HCT116 (cell line): ENCODE results near the gene TACC2. TPM values are rescaled to one million over a fixed set of nuclear protein-coding genes. Genes with fewer than 3 reads are reported as not detected.

Source experiments
- ATAC-seq: fragments of 200-7000 bp; cut with Tn5 transposase; 2 replicates; pipeline ENCODE4 v1.9.1; 2020; ENCODE audit warnings: mild to moderate bottlenecking, moderate library complexity
- BruUV-seq: library from RNA; stranded (reverse); fragments of 400-500 nt; replicated peaks from 2 replicates; lab custom pipeline; 2021; lab: Mats Ljungman, UMichigan
- CTCF ChIA-PET: fragments of 300-600 bp; sonication (Branson Sonifier 250); formaldehyde crosslinking; loops from one replicate; lab custom pipeline; 2021; ENCODE audit warnings: antibody characterized with exemption; lab: Charles Lee
- POLR2A ChIA-PET: fragments of 300-600, 350-600 bp; sonication (Branson Sonifier 250); formaldehyde crosslinking; loops from one replicate; lab custom pipeline; 2021; ENCODE audit warnings: antibody characterized with exemption; lab: Charles Lee
- RAD21 ChIA-PET, 2 experiments: fragments of 300-600 bp; sonication (Branson Sonifier 250); formaldehyde crosslinking; loops; one replicate each; lab custom pipeline; 2023; ENCODE audit warnings: low total read pairs in 2 of 2; ENCODE audit not compliant: uncharacterized antibody in 2 of 2, unreplicated experiment in 2 of 2, low non-redundant PET in 1 of 2; lab: Charles Lee
- DNase-seq: peaks from one replicate; pipeline ENCODE4 v3.0.0-alpha.2; 2010; ENCODE audit warnings: low read depth, low spot score
- H2AFZ ChIP-seq: fragments of 200-600 bp; shearing (Covaris generic), sonication (generic); 2 replicates; pipeline ENCODE4 v1.6.1; 2017; ENCODE audit warnings: low read depth, mixed run types, mixed read lengths, antibody characterized with exemption, low read length; ENCODE audit not compliant: poor library complexity, severe bottlenecking
- H3K27ac ChIP-seq: 2 replicates; pipeline ENCODE4 v1.5.1; 2012; ENCODE audit warnings: low read depth, low read length
- H3K27me3 ChIP-seq: fragments of 200-600 bp; sonication (generic); 2 replicates; pipeline ENCODE4 v1.6.1; 2016; ENCODE audit warnings: mixed run types, low read length, mixed read lengths; ENCODE audit not compliant: insufficient read depth
- H3K36me3 ChIP-seq, 2 experiments: fragments of 200-500 bp in 1 of 2; fragments of 200-600 bp in 1 of 2; sonication (Bioruptor generic) in 1 of 2; sonication (generic) in 1 of 2; 2 replicates each; pipeline versions ENCODE4 v1.5.1 to v1.6.1; 2014 to 2016; ENCODE audit warnings: low read length in 2 of 2, inconsistent platforms in 1 of 2, mixed read lengths in 1 of 2, mixed run types in 1 of 2; ENCODE audit not compliant: insufficient read depth in 2 of 2, control insufficient read depth in 1 of 2
- H3K4me1 ChIP-seq, 2 experiments: fragments of 200-600 bp in 1 of 2; sonication (generic) in 1 of 2; 2 replicates each; pipeline versions ENCODE4 v1.5.1 to v1.6.1; 2012 to 2017; ENCODE audit warnings: low read length in 2 of 2, inconsistent platforms in 1 of 2, mild to moderate bottlenecking in 1 of 2, mixed read lengths in 1 of 2, mixed run types in 1 of 2, moderate library complexity in 1 of 2; ENCODE audit not compliant: insufficient read depth in 2 of 2, control insufficient read depth in 1 of 2
- H3K4me2 ChIP-seq: fragments of 200-600 bp; sonication (generic); 2 replicates; pipeline ENCODE4 v1.6.1; 2017; ENCODE audit warnings: mixed run types, low read length, mixed read lengths
- H3K4me3 ChIP-seq, 2 experiments: fragments of 200-600 bp in 1 of 2; sonication (generic) in 1 of 2; replicated peaks in 1 of 2; 2 replicates each; pipeline ENCODE4 v1.5.1; 2011 to 2016; ENCODE audit warnings: low read length in 2 of 2, control low read depth in 1 of 2, low read depth in 1 of 2, mild to moderate bottlenecking in 1 of 2, mixed read lengths in 1 of 2, mixed run types in 1 of 2
- H3K79me2 ChIP-seq: fragments of 200-600 bp; sonication (generic); 2 replicates; pipeline ENCODE4 v1.6.1; 2017; ENCODE audit warnings: mild to moderate bottlenecking, mixed run types, low read length, moderate library complexity, mixed read lengths; ENCODE audit not compliant: insufficient read depth
- H3K9ac ChIP-seq: fragments of 200-600 bp; sonication (generic); 2 replicates; pipeline ENCODE4 v1.6.1; 2016; ENCODE audit warnings: low read length, mixed read lengths
- H3K9me2 ChIP-seq: fragments of 200-600 bp; sonication (generic), shearing (Covaris generic); 2 replicates; pipeline ENCODE4 v1.6.1; 2017; ENCODE audit warnings: mixed run types, mild to moderate bottlenecking, moderate library complexity; ENCODE audit not compliant: insufficient read depth
- H3K9me3 ChIP-seq, 2 experiments: fragments of 200-500 bp in 1 of 2; fragments of 200-600 bp in 1 of 2; sonication (Bioruptor generic) in 1 of 2; sonication (generic) in 1 of 2; 2 replicates each; pipeline ENCODE4 v1.6.1; 2014 to 2017; ENCODE audit warnings: low read length in 2 of 2, mixed read lengths in 2 of 2, inconsistent platforms in 1 of 2, low read depth in 1 of 2, mild to moderate bottlenecking in 1 of 2, mixed run types in 1 of 2, moderate library complexity in 1 of 2; ENCODE audit not compliant: control insufficient read depth in 1 of 2, insufficient read depth in 1 of 2
- H4K20me1 ChIP-seq: fragments of 200-600 bp; sonication (generic), shearing (Covaris generic); 2 replicates; pipeline ENCODE4 v1.6.1; 2017; ENCODE audit warnings: mixed run types, mild to moderate bottlenecking, moderate library complexity; ENCODE audit not compliant: insufficient read depth
- ATF3 ChIP-seq: IDR thresholded peaks from 2 replicates; pipeline ENCODE4 v1.6.1; 2012
- CEBPB ChIP-seq: IDR thresholded peaks from 2 replicates; pipeline ENCODE4 v1.6.1; 2012; ENCODE audit warnings: low read depth
- CTCF ChIP-seq, 3 experiments: fragments of 200-600 bp in 1 of 3; sonication (generic) in 1 of 3; IDR thresholded peaks in 2 of 3; conservative IDR thresholded peaks in 1 of 3; 2 replicates each; pipeline ENCODE4 v1.5.1; 2012 to 2017; ENCODE audit warnings: low read depth in 2 of 3, low read length in 2 of 3, antibody characterized with exemption in 1 of 3, borderline replicate concordance in 1 of 3, control low read depth in 1 of 3, mild to moderate bottlenecking in 1 of 3, mixed read lengths in 1 of 3, mixed run types in 1 of 3, moderate library complexity in 1 of 3; ENCODE audit not compliant: insufficient read depth in 1 of 3
- EGR1 ChIP-seq: IDR thresholded peaks from 2 replicates; pipeline ENCODE4 v1.6.1; 2012; ENCODE audit warnings: low read depth
- ELF1 ChIP-seq: IDR thresholded peaks from 2 replicates; pipeline ENCODE4 v1.6.1; 2012; ENCODE audit warnings: low read depth, borderline replicate concordance
- EZH2 ChIP-seq: fragments of 200-600 bp; sonication (generic); IDR thresholded peaks from 2 replicates; pipeline ENCODE4 v1.6.1; 2017; ENCODE audit warnings: antibody characterized with exemption, mixed run types
- FOSL1 ChIP-seq: IDR thresholded peaks from 2 replicates; pipeline ENCODE4 v1.6.1; 2012; ENCODE audit warnings: low read depth
- JUND ChIP-seq: IDR thresholded peaks from 2 replicates; pipeline ENCODE4 v1.6.1; 2012
- MAX ChIP-seq: IDR thresholded peaks from 2 replicates; pipeline ENCODE4 v1.6.1; 2012
- POLR2A ChIP-seq: IDR thresholded peaks from 2 replicates; pipeline ENCODE4 v1.7.0; 2011; ENCODE audit warnings: borderline replicate concordance; ENCODE audit not compliant: insufficient read depth, insufficient read length; ENCODE audit errors: extremely low read depth
- POLR2AphosphoS5 ChIP-seq: IDR thresholded peaks from 2 replicates; pipeline ENCODE4 v1.6.1; 2011; ENCODE audit warnings: mild to moderate bottlenecking, low read depth, low read length, moderate library complexity
- RAD21 ChIP-seq: IDR thresholded peaks from 2 replicates; pipeline ENCODE4 v1.6.1; 2012; ENCODE audit warnings: low read depth, mild to moderate bottlenecking
- REST ChIP-seq: IDR thresholded peaks from 2 replicates; pipeline ENCODE4 v1.6.1; 2012; ENCODE audit warnings: low read depth
- SIN3A ChIP-seq: IDR thresholded peaks from 2 replicates; pipeline ENCODE4 v1.6.1; 2012; ENCODE audit warnings: low read depth
- SRF ChIP-seq: IDR thresholded peaks from 2 replicates; pipeline ENCODE4 v1.6.1; 2012; ENCODE audit warnings: low read depth
- TCF7L2 ChIP-seq: IDR thresholded peaks from 2 replicates; pipeline ENCODE4 v1.7.0; 2011; ENCODE audit warnings: borderline replicate concordance, inconsistent platforms; ENCODE audit not compliant: insufficient read depth, insufficient read length; ENCODE audit errors: extremely low read depth
- YY1 ChIP-seq: IDR thresholded peaks from 2 replicates; pipeline ENCODE4 v1.6.1; 2011; ENCODE audit warnings: low read length, low read depth, moderate library complexity, mild to moderate bottlenecking; ENCODE audit not compliant: insufficient replicate concordance; ENCODE audit errors: extremely low read depth
- ZFX ChIP-seq: fragments of 450-650 bp; IDR thresholded peaks from 2 replicates; pipeline ENCODE4 v1.6.1; 2017
- ZNF274 ChIP-seq: fragments of 200-500 bp; sonication (Bioruptor generic); IDR thresholded peaks from 2 replicates; pipeline ENCODE4 v1.6.1; 2014; ENCODE audit warnings: mild to moderate bottlenecking, low read depth, low read length, inconsistent platforms
- intact Hi-C: fragments of 100-400 bp; cut with micrococcal nuclease; formaldehyde crosslinking; loops from 2 replicates; pipeline ENCODE4 v1.10.0; 2022
- total RNA-seq: library from RNA; stranded (reverse); gene quantifications from one replicate; pipeline ENCODE4 v1.2.1, GENCODE V29; 2021; ENCODE audit not compliant: unreplicated experiment

TACC2 gene
- total RNA-seq, 1 experiment from 2014 or later = 38.6 TPM

GRCh38 chr10:122165484-122166276 is 176.7 kb downstream of the TACC2 start (continued):
- TF ChIP-seq CTCF (IDR thresholded peaks at IDR 0.05 in 2 of 3, conservative IDR thresholded peaks at IDR 0.05 in 1 of 3; ENCODE audit: borderline replicate concordance in 1 of 3, insufficient read depth in 1 of 3, low read depth in 2 of 3, low read length in 2 of 3) (no peak), ZNF274 (no peak)

- H3K4me1 ChIP-seq = no peaks in the 10 kb centered on the region
- H4K20me1 ChIP-seq = no peaks in the 10 kb centered on the region
- H3K4me2 ChIP-seq = no peak overlapping the region
- H3K79me2 ChIP-seq = no peaks in the 10 kb centered on the region
- ATAC-seq (no peak), DNase-seq (no peak)
- POLR2A ChIA-PET = interaction anchor here (1.2 kb wide), 1 partner anchor 14 kb away, joined by 5 read pairs; no protein-coding TSS in a partner anchor
- no peaks in the 10 kb centered on the region for H3K36me3 ChIP-seq
- no peak overlapping the region for H3K9ac ChIP-seq
- no peak overlapping the region for H3K4me3 ChIP-seq
- H3K27me3 ChIP-seq = no peaks in the 10 kb centered on the region
- RAD21 ChIA-PET = no interaction called here
- H3K27ac ChIP-seq = no peak overlapping the region
- intact Hi-C loops = no loop called here
- no peaks in the 10 kb centered on the region for H3K9me3 ChIP-seq
- TF ChIP-seq YY1 (no peak), ATF3 (no peak), POLR2A (no peak), ZFX (no peak), EGR1 (no peak), SIN3A (no peak), MAX (no peak), ELF1 (no peak), RAD21 (no peak), EZH2 (no peak), SRF (no peak), POLR2AphosphoS5 (no peak), JUND (no peak), FOSL1 (no peak), REST (no peak), TCF7L2 (no peak), CEBPB (no peak)
- TF ChIP-seq, all 23 proteins: peak for 0
- H2AFZ ChIP-seq = no peak overlapping the region
- no peaks in the 10 kb centered on the region for H3K9me2 ChIP-seq
- no TSS peak for BruUV-seq
- CTCF ChIA-PET = interaction anchor here (0.9 kb wide), 1 partner anchor 26 kb away, joined by 3 read pairs; no protein-coding TSS in a partner anchor
Measured at GRCh38 chr10:122168101-122168500, 179.1 kb downstream of the TACC2 start.
